GM12801 (cell line): ENCODE measurements around the gene ATF4.

Experiments used
- TF ChIP-seq, protein P1 (sequence below): IDR thresholded peaks from one replicate; pipeline ENCODE4 v1.5.1; 2011; ENCODE audit warnings: control low read depth; ENCODE audit not compliant: insufficient read length; ENCODE audit errors: extremely low read depth

Gene ATF4

DNA sequence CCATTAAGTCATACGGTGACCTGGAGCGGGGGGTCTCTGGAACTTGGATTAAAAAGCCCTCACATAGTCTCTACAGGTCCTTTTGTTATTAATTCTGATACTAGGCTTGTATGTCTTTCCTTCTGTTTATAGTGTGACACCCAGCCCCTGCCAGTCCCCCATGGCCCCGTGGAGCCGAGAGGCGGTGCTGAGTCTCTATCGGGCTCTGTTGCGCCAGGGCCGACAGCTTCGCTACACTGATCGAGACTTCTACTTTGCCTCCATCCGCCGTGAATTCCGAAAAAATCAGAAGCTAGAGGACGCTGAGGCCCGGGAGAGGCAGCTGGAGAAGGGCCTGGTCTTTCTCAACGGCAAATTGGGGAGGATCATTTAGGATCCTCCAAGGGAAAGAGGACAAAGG is 16.3 kb upstream of the ATF4 start:
- TF ChIP-seq, protein P1, sequence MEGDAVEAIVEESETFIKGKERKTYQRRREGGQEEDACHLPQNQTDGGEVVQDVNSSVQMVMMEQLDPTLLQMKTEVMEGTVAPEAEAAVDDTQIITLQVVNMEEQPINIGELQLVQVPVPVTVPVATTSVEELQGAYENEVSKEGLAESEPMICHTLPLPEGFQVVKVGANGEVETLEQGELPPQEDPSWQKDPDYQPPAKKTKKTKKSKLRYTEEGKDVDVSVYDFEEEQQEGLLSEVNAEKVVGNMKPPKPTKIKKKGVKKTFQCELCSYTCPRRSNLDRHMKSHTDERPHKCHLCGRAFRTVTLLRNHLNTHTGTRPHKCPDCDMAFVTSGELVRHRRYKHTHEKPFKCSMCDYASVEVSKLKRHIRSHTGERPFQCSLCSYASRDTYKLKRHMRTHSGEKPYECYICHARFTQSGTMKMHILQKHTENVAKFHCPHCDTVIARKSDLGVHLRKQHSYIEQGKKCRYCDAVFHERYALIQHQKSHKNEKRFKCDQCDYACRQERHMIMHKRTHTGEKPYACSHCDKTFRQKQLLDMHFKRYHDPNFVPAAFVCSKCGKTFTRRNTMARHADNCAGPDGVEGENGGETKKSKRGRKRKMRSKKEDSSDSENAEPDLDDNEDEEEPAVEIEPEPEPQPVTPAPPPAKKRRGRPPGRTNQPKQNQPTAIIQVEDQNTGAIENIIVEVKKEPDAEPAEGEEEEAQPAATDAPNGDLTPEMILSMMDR, result no peak

DNA sequence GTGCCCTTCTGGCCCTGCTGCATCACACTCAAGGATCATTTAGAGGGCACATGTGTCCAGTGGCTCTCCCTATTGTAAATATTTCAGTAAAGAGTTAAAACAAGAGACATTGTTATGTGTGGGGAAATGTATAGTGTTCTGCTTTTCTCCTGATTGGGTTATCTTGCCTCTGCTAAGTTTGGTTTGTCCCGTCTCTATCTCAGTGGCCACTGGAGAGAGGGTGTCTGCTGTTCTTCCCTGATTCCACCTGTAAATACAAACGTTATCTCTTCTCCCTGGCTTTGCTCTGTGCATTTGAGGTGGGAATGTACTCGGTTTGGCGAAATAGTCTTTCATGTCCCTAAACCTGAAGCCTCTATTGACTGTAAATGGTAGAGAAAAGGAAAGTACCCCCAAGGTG is 12.0 kb upstream of the ATF4 start:
- TF ChIP-seq, protein P1, result no peak

- TF ChIP-seq, protein P1, result no peak
These were observed 9.7 kb upstream of the ATF4 start for GRCh38 chr22:39510529-39511149.

- TF ChIP-seq, protein P1, result no peak
These were observed 9.1 kb upstream of the ATF4 start for GRCh38 chr22:39511226-39511625.

- TF ChIP-seq, protein P1, result no peak
These were observed 8.3 kb upstream of the ATF4 start for GRCh38 chr22:39512026-39512425.

- TF ChIP-seq, protein P1, result no peak
These were observed 6.6 kb upstream of the ATF4 start for GRCh38 chr22:39513791-39514190.

DNA sequence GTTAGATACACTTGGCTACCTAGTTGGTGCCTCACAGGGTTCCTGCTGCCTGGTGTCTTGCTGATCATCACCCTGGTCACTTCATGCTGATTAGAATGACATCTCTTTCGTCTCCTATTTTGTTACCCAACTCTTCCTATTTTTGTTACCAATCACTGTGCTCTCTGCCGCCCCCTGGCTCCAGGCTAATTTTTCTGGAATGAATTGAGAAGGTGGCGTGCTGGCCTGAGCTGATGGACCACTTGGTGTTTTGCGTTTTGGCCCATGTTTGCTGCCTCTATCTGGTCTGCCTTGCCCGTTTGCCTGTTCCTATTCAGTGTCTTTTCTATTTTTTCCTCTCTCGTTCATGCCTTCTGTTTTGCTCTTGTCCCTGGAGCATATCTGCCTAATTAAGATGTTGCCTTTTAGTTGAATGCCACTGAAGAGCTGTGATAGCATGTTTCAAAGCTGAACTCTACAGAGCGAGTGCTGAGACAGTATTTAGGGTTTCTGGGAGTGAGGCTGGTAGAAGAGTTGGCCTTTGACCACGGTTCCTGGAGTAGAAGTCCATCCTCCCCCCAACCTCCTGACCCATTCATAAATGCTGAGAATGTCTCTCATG is 5.9 kb upstream of the ATF4 start:
- TF ChIP-seq, protein P1, result no peak
